GM18519 (cell line): ENCODE measurements around the gene N4BP2L1.
"Not testable (repeated sequence)": the region's sequence is repeated elsewhere in the genome, so short reads cannot be mapped to it uniquely, and the experiment has no call there.

ENCODE experiments used
- ATAC-seq: cut with Tn5 transposase; IDR thresholded peaks from one replicate; pipeline ENCODE4 v1.9.1; 2021; ENCODE audit warnings: mild to moderate bottlenecking, moderate library complexity; ENCODE audit not compliant: unreplicated experiment, low FRiP score

N4BP2L1 gene

GRCh38 chr13:32403108-32403507, 24.8 kb downstream of the N4BP2L1 start:
- ATAC-seq, result no peak

GRCh38 chr13:32391101-32391619, 36.8 kb downstream of the N4BP2L1 start:
- no peak for ATAC-seq

GRCh38 chr13:32390484-32390883, 37.4 kb downstream of the N4BP2L1 start:
- ATAC-seq, result no peak

GRCh38 chr13:32390048-32390447, 37.9 kb downstream of the N4BP2L1 start:
- no peak for ATAC-seq

- no peak for ATAC-seq
Measured at GRCh38 chr13:32385410-32385809, 42.5 kb downstream of the N4BP2L1 start.

- ATAC-seq, result no peak
Measured at GRCh38 chr13:32384702-32385101, 43.2 kb downstream of the N4BP2L1 start.

GRCh38 chr13:32383836-32384618, 43.9 kb downstream of the N4BP2L1 start:
- no peak for ATAC-seq

GRCh38 chr13:32381539-32381938, 46.4 kb downstream of the N4BP2L1 start:
- no peak for ATAC-seq

GRCh38 chr13:32378012-32378411, 49.9 kb downstream of the N4BP2L1 start:
- no peak for ATAC-seq

- ATAC-seq, result no peak
Measured at GRCh38 chr13:32376642-32377415, 51.1 kb downstream of the N4BP2L1 start.

GRCh38 chr13:32370805-32371204, 57.1 kb downstream of the N4BP2L1 start:
- no peak for ATAC-seq

- ATAC-seq, result no peak
Measured at GRCh38 chr13:32362574-32362973, 65.4 kb downstream of the N4BP2L1 start.

- not testable (repeated sequence) for ATAC-seq
Measured at GRCh38 chr13:32355935-32356334, 72.0 kb downstream of the N4BP2L1 start.

- ATAC-seq, result no peak
Measured at GRCh38 chr13:32354040-32354439, 73.9 kb downstream of the N4BP2L1 start.

GRCh38 chr13:32350839-32351441, 77.0 kb downstream of the N4BP2L1 start:
- not testable (repeated sequence) for ATAC-seq
